Stimulated activated CD4-positive, alpha-beta T cell treated with anti-CD3 and anti-CD28 coated beads, Interleukin-4, amount 100 ng/mL, for 48 hours (primary cell): ENCODE results near the gene SH3BGRL3.
A peak's percentile ranks its signal among the peaks of the same experiment; 100 is the strongest.

ENCODE experiments used
- DNase-seq, 2 donors: peaks; one replicate each; pipeline ENCODE4 v3.0.0-alpha.2; 2020; ENCODE audit warnings: low read depth in 2 of 2

Gene SH3BGRL3

DNA sequence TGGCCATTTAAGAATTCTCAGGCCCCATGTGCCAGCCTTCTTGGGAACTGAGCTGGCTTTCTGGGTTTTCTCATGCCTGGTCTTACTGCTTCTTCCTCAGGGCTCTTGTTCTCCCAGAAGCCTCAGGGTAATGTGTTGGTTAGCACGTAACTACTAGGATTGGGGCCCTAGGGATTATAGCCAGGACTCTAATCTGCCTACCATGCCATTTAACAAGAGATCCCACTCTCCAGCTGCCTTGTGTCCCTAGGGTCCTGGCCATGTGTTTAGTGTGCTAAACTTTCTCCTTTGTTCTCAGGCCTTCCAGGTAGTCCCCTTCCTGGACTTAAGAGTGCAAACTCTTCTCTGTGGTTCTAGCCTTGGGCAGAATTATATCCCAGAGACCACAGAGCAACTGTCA is 2.2 kb upstream of the SH3BGRL3 start:
- no peak for DNase-seq

DNA sequence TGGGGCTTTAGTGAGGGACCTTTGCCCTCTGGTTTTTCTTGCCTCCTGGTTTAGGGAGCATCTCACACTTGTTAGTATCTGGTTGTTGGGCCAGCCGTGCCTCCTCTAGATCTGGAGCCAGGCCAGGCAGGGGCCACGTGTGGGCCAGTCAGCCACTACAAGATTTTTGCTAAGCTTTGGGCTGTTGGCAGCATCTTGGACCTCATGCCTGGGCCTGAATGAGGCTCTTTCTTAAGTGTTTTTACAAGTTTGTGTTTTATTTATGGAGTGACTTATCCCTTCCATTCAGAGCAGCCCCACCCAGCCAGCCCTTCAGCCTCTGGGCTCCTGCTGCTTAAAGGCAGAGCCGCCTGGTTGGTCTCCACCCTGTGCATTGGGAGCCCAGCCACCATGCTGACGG is 1.6 kb upstream of the SH3BGRL3 start:
- DNase-seq = no peak

DNA sequence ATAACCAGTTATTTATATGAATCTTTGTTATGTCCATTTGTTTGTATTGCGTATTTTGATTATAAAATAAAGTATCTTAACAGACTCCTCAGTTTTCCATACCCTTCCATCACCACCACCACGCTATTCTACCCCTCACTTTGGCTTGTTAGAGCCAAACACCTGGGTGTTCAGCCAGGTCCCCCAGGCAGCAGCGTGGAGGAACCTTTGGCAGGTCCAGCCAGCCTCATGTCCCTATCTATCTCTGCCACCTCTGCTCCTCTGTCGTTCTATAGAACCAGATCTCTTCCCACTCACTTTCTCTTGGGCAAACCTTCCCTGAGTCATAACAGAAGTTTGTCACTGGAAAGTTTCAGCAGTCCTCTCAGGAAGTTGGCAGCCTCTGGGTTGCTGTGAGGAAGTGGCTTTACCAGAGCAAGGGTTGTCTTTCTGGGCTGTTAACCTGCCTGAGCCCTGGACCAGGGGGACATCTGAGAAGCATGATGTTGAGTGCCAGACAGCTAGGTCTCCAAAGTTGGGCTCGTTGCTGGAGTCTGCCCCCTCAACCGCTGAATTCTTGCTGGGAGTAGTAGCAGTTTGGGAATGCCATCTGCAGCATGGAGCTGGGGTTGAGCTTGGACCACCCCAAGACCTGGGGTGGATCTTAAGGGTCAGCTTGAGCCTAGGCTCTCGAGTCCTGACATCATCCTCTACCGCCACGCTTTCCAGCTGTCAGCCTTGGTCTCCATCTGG is 996 bp upstream of the SH3BGRL3 start:
- DNase-seq = no peak

DNA sequence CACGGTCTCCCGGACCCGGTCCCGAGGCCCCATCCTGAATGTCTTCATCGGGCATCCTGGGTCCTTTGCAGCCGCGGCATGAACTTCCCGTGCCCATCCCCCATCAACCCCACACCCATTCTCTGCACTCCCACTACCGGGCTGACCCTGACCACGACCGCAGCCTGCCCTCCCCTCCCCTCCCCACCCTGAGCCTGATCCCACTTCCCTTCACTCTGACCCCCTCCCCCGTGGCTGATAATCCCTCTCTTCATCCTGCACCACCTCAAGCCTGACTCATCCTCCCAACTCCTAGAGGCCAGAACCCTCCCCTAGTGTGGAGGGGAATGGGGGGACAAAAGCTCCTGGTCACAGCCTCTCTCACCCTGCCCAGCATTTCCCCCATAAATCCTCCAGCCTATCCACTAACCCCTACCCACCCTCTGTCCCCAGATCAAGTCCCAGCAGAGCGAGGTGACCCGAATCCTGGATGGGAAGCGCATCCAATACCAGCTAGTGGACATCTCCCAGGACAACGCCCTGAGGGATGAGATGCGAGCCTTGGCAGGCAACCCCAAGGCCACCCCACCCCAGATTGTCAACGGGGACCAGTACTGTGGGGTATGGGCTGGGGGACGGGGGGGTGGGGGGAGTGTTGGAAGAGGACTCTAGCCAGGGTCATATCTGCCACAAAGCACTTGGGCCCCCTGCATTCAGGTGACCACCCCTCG is 602 bp downstream of the SH3BGRL3 start:
- no peak for DNase-seq

DNA sequence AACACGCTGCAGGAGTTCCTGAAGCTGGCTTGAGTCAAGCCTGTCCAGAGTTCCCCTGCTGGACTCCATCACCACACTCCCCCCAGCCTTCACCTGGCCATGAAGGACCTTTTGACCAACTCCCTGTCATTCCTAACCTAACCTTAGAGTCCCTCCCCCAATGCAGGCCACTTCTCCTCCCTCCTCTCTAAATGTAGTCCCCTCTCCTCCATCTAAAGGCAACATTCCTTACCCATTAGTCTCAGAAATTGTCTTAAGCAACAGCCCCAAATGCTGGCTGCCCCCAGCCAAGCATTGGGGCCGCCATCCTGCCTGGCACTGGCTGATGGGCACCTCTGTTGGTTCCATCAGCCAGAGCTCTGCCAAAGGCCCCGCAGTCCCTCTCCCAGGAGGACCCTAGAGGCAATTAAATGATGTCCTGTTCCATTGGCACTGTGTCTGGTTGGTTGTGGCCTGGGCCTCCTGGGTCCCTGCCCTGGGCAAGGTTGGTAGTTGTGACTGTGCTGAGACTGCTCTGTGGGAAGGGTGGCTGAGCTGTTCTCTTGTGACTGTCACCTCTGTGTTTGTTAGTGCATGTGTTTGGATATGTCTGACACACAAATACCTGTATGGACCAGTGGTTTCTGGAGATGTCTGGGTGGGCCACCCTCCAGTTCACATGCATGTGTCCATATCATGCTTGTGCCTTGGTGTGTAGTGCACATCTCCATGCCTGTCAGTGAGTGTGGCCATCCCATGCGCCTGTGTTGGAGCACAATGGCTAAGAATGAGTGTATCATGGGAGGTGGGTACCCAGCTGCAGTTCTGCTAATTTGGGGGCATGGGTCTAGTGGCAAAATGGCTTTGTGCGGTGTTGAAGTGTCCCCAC is 1.4 kb downstream of the SH3BGRL3 start:
- no peak for DNase-seq

DNA sequence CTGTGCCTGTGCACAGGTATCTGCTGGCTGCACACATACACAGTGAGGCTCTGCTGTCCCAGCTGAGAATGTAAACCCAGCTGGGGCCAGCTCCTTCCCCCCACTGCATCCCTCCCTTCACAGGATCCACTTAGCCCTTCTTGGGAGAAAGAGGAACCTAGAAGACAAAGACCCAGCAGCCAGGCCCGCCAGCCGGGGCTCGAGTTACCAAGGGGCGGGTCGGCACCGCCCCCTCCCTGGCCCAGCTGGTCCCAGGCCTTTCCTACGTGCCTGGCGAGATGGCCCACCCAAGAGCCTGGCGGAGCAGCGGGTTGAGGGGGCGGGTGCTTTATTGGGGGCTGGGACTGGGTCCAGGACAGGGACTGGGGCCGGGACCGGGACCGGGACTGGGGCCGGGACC is 2.1 kb downstream of the SH3BGRL3 start:
- no peak for DNase-seq

DNA sequence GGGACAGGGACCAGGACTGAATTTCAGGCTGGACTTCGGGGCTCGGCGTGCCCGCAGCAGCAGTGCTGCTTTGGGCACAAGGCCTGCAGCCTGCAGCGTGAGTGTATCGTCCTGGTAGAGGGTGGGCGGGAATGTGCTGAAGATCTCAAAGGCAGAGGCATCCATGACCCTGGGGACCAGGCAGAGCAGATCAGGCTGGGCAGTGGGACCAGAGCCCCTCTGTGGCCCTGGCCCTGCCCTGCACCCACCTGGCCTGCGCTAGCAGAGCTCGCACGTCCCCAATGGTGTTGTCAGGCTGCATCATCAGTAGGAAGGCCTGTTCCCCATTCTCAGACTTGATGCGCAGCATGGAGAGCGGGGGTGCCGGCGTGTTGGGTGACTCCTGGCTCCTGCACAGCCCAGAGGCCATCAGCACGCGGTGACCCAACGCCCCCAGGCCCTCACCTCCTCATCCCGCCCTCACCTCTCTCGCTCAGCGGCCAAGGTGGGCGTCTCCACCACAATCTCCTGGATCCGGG is 2.6 kb downstream of the SH3BGRL3 start:
- no peak for DNase-seq

DNA sequence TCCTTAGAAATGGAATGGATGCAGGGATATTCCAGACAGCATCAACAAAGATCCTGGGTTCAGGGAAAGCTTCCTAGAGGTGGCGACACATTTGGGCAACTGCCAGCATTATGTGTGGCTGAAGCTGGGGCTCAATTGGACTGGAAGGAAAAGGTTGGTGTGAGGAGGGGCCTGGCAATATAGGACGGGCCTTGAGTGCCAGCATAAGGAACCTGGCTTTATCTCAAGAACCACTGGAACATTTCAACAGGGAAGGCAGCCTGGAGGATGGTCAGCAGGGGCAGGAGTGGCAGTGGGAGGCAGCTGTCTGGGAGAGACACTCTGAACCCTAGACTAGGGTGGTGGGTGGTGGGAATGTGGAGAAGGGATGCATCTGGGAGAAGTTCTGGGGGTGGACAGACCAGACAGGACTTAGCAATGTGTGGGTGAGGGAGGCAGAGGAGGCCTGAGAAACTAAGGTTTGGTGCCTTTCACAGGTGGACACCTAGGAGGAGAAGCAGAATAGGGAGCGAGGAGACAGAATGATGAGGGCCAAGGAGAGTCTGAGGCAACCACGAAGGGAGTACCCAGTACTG is 3.5 kb downstream of the SH3BGRL3 start:
- no peak for DNase-seq

DNA sequence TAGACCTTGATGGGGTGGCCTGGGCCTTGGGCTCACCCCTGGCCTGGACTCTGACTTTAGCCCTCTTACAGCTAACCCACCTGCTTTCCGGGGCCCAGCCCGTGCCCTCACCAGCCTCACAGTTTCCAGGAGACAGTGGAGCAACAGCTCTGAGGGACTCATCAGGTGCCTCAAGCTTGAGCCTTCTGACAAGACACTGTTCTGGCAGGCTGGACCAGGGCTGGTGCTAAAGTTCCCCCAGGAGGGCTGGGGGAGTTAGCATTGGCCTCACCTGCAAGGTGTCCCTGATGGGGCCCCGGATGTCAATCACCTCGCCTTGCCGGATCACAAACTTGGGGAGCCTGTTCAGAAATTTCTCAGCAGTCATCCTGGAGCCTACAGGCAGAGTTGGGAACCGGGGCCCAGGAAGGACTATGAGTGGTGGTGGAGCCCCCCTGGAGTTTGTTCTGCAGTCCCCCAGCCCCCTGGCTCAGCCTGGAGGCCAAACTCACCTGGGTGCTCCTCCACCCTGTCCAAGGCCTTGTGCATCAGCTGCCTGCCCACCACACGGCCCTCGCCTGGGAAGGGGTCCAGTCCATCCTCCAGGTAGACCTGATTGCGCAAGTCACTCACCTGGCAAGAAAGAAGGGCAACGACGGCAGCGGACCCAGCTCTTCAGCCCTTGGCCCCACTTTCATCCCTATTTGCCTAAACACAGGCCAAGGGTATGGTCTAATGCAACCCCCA is 4.1 kb downstream of the SH3BGRL3 start:
- DNase-seq = no peak

DNA sequence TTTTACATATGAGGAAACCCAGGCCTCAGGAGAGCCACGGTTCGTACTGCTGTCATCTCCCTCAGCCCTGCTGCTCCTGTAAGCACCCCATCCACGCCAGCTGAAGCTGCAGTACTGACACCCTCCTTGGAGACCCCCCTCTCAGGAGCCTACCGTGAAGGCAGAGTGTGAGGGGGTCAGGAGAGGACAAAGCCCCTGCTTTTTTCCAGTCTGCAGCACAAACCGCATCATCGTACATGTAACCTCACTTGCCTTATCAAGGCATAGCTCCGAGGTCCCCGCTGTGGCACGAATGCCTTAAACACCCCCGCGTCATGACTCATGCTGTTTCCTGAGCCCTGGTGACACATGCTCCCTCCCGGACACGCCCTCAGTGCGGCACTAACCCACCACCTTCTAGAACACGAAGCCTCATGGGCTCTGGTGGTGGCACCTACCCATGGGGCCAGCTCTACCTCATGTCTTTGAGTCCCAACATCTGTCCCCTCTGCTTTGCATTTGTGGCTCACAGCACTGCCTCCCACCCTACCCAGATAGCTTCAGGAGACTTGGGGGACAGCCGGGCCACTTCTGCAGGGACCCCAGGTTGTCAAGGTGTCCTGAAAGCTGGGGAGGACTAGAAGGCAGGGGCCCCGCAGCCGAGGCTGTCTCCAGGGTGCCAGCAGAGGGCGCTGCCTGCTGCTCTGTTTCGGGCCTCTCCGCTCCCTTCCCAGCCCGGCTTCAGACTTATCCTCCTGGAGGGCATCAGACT is 4.9 kb downstream of the SH3BGRL3 start:
- peak; percentile 94 to 96 for DNase-seq

DNA sequence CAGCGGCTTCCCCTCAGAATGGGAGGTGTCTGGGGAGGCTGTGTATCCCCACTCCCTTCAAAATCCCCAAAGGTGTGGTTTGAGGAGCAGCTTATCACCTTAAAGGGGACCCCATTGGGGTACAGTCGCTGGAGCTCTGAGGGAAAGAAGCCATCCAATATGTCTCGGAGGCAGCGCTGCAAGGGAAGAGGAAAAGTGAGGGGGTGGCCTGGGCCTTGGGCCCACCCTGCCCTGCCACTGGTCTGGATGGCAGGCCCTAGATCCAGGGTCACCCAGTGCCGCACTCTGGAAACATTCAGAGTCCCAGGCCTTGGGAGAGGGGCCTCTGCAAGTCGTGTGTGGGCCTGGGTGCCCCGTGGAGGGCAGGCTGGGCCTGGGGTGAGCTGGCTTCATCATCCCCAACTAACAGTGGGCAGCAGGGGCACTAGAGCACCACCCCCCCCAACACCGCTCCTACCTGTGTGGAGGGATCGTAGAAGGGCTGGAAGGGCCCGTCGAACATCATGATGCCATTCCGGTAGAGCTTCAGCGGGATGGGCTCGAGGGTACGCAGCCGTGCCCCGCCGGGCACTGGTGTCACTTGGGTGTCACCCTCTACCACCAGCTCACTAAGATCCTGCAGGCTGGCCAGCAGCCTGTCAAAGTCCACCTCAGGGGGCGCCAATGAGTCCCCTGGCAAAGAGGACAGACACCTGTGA is 5.6 kb downstream of the SH3BGRL3 start:
- DNase-seq = peak in 1 of 2 donors; percentile 62

DNA sequence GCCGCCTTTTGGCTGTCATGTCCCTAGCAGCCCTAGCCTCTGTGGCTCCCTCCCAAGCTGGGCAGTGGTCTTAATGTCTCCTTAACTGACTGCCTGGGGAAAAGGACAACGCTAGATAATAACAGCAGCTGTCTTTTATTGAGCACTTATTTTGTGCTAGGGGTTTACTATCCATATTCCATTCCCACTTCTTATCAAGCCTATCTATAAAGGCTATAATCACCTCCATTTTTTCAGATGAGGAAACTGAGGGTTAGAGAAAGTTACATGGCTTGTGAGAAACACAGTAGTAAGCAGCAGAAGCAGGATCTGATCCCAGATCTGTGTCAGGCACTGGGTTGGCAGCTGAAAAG is 6.2 kb downstream of the SH3BGRL3 start:
- no peak for DNase-seq

DNA sequence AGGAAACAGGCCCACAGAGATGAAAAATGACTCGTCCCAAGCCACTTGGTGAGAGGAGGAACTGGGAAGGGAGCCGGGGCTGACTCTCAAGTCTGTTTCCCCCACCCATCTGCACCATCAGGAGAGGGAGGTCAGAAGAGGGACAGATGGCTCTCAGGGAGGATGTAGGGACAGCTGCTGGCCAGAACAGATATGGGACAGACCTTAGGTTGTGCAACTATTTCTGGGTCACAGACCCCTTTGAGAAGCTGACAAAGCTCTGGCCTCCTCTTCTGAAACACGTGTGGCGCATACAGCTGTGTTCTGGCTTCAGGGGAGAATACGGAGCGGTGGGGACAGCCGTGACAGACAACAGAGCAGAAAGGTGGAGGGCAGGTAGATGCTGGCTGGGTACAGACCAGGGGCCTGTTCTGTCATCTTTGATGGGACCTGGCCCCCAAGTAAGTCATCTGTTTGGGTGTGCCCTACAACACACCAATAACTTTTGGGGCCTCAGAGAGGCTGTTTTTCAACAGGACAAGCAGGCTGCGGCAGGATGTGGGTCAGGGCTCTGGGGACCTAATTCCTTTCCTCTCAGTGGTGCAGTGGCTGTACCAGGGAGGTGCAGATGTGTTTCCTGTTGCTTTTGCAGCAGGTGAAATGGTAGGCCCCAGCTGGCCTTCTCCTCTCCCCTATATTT is 7.3 kb downstream of the SH3BGRL3 start:
- DNase-seq = peak in 1 of 2 donors; percentile 57

DNA sequence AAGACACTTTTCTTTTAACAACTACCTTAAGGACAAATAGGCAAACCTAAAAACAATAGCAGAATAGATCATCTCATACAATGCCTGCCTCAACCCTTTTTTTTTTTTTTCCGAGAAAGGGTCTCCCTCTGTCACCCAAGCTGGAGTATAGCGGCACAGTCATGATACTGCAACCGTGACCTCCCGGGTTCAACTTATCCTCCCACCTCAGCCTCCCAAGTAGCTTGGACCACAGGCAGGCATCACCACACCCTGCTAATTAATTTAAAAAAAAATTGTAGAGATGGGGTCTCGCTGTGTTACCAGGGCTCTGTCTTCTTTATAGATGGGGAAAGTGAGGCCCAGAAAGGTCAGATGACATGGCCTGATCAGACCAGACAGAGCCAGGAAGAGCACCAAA is 7.9 kb downstream of the SH3BGRL3 start:
- no peak for DNase-seq

DNA sequence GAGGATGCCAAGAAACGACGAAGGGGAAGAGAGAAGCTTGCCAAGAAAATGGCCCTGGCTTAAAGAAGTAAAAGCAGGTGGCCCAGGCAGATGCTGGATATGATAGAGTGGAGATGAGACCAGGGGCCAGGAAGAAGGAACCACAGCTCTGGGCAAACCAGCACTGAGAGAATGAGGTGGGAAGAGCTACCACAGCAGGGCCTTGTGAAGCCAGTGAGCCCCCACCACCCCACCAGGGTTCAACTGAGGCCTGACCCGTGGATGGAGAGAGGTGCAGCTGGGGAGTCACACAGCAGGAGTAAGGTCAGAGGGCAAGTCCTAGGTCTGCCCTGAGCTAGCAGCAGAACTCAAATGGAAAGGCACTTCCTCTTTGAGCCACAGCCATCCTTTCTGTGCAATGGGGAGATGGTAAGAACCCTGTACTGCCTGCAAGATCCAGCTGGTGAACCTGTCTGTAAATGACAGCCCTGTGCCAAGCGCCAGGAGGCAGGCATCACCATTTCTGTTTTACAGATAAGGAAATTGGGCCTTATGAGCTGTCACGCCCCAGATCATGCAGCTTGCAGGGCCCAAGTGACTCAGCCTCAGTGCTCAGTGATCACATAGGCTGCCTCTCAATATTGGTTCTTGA is 8.5 kb downstream of the SH3BGRL3 start:
- peak; percentile 62 to 73 for DNase-seq

DNA sequence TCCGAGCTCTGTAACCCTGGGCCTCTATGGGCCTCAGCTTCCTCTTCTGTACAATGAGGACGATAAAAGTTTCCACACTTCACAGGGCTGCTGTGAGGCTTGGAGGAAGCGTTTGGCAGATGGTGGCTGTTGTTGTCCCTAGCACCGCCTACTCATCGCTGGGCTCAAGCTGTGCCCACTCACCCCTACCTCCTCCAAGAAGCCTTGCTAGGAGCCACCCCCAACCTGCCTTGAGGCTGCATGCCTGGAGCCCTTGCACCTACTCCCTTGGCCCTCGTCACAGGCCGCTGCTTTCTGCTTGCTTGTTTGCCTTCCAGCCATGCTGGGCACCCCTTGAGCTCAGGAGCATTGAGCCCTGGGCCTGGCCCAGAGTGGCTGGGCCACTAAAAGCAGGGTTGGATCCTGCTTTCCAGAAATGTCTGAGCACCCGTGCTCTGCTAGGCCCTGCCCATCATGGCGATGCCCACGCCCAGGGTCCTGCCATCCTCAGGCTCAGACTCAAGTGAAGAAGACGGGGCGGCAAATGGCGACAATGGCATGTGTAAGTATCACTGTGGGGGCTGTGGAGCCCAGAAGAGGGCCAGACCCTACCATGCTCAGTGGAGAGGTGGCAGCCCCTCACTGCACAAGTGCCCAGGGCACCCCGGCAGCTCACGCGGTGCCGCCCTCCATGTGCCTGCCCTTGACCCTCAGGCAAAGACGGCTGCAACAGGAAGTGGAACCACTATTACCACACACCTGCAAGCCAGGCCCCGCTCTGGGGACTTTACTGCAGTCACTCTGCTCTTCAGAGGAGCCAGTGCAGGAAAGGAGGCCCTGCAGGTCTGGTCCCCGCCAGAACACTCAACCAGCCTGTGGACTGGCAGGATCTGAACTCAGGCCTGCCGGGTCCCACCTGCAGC is 9.5 kb downstream of the SH3BGRL3 start:
- no peak for DNase-seq

DNA sequence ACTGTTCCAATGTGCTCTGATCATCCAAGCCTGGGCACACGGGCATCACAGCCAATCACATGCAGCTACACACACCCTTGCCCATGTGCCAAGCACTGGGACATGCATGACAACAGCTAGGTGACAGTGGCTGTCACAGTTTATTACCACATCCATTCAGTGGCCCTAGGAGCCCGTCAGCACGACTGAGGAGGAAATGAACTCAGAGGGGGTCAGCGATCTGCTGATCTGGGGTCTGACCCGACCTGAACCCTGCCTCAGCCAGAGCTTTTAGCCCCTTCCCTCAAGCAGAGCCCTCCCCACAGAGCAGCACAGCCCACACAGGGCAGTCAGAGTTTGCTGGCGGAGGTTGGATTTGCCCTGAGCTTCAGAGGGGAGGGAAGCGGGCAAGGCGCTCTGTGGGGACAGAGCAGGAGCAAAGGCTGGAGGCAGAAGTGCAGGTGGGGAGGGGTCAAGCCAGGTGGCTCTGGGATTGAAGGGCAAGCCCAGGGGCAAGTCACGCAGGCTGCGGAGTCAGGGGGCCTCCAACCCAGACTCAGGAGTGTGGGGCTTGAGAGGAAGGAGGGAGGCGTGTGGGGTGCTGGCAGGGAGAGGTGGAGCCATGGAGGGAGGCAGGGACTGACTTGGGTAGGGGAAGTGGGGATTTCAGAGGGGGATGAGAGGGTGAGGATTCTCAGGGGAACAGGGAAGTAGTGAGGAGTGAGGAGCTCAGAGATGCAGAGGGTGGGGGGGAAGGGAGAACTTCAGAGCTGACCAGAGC is 10.4 kb downstream of the SH3BGRL3 start:
- DNase-seq = no peak
